ENCODE data around the gene VANGL1.

VANGL1 gene

DNA sequence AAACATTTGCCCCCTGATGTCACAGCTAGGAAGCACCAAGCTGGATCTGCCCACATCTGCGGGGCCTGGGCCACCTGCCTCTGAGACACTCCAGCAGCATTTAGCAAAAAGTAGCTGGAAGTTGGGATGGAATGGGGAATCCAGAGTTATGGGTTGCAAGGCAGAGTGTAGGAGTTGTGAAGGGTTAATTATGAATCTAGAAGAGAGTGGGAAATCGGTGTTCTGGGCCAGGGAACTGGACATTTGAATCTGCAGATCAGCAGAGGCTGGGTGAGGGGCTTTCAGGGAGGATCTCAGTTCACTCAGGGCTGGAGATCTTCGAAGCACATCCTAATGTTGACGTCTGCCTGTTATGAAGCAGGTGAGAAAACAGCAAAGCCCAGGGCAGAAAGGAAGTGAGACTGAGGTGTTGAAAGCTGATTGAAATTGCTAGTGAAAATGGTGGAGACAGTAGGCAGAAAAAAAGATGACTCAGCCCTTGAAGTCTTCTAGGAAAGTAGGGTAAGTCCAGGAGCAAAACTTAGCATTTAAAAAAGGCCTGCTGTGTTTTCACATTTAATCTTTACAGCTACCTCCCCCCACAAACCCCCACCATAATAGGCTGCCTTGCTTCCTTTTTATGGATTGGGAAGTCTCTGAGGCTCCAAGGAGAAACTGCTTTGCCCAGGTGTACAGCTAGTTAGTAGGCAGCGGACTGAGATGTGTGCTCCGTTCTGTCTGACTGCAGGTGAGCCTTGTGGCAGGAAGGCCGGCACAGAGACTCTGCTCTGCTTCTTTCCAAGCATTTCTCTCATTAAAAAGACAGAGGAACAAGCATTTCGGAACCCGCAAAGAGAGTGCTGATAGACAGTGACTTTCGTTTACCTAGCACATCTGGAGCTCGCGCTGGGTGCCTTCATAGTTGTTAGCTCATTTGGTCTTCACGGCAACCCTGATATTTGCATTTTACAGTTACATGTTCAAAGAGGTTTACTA lies 7.2 kb downstream of the VANGL1 start:
- Histone ChIP-seq H3K27me3 (ENCODE audit: insufficient read depth, low read depth) (no peaks in the 10 kb centered on the region), H2AFZ (ENCODE audit: low read depth) (no peak overlapping the region), H3K4me1 (ENCODE audit: low read depth, poor library complexity, severe bottlenecking) (peaks cover 64% of the 10 kb centered on the region), H3K27ac (peak overlapping the region; percentile 88), H3K36me3 (ENCODE audit: insufficient read depth) (no peaks in the 10 kb centered on the region), H3K79me2 (ENCODE audit: insufficient read depth, low read depth) (peaks cover 50% of the 10 kb centered on the region), H4K20me1 (ENCODE audit: insufficient read depth) (no peaks in the 10 kb centered on the region), H3K9ac (peak overlapping the region; percentile 45; the same call in 1 of the 2 replicates), H3K4me3 (IDR thresholded peaks at IDR 0.05; ENCODE audit: insufficient read depth, low read depth, low read length) (no peak overlapping the region), H3K4me2 (peak overlapping the region; percentile 88)
- TF ChIP-seq, protein P1, sequence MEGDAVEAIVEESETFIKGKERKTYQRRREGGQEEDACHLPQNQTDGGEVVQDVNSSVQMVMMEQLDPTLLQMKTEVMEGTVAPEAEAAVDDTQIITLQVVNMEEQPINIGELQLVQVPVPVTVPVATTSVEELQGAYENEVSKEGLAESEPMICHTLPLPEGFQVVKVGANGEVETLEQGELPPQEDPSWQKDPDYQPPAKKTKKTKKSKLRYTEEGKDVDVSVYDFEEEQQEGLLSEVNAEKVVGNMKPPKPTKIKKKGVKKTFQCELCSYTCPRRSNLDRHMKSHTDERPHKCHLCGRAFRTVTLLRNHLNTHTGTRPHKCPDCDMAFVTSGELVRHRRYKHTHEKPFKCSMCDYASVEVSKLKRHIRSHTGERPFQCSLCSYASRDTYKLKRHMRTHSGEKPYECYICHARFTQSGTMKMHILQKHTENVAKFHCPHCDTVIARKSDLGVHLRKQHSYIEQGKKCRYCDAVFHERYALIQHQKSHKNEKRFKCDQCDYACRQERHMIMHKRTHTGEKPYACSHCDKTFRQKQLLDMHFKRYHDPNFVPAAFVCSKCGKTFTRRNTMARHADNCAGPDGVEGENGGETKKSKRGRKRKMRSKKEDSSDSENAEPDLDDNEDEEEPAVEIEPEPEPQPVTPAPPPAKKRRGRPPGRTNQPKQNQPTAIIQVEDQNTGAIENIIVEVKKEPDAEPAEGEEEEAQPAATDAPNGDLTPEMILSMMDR (conservative IDR thresholded peaks at IDR 0.05; ENCODE audit: low read depth, low read length), result no peak

DNA sequence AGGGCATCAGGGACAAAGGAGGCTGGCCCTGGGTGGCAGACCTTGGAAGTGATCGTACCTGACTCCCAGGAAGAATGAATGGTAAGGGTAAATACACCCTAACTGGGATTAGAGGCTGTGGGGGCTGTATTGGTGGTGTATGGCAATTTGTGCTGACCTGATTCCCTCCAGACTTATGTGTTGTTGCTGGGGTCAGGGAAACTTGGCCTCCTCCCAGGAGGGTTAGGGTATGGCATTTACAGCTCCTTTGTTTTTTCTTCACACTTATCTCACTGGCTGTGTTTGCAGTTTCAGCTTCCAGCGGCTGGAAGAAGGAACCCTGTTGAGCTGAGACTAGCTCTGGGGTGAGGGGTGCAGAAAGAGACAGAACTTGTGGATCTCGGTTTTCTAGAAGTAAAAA lies 8.2 kb downstream of the VANGL1 start:
- peak overlapping the region; percentile 45; the same call in 1 of the 2 replicates for H3K9ac ChIP-seq
- TF ChIP-seq, protein P1 (conservative IDR thresholded peaks at IDR 0.05; ENCODE audit: low read depth, low read length), result no peak
- H2AFZ ChIP-seq (ENCODE audit: low read depth), result no peak overlapping the region
- peak overlapping the region; percentile 88 for H3K27ac ChIP-seq
- peaks cover 41% of the 10 kb centered on the region for H3K79me2 ChIP-seq (ENCODE audit: insufficient read depth, low read depth)
- no peak overlapping the region for H3K4me3 ChIP-seq (IDR thresholded peaks at IDR 0.05; ENCODE audit: insufficient read depth, low read depth, low read length)
- peaks cover 54% of the 10 kb centered on the region for H3K4me1 ChIP-seq (ENCODE audit: low read depth, poor library complexity, severe bottlenecking)
- H3K27me3 ChIP-seq (ENCODE audit: insufficient read depth, low read depth), result no peaks in the 10 kb centered on the region
- peak overlapping the region; percentile 88 for H3K4me2 ChIP-seq
- no peaks in the 10 kb centered on the region for H3K36me3 ChIP-seq (ENCODE audit: insufficient read depth)
- H4K20me1 ChIP-seq (ENCODE audit: insufficient read depth), result no peaks in the 10 kb centered on the region

DNA sequence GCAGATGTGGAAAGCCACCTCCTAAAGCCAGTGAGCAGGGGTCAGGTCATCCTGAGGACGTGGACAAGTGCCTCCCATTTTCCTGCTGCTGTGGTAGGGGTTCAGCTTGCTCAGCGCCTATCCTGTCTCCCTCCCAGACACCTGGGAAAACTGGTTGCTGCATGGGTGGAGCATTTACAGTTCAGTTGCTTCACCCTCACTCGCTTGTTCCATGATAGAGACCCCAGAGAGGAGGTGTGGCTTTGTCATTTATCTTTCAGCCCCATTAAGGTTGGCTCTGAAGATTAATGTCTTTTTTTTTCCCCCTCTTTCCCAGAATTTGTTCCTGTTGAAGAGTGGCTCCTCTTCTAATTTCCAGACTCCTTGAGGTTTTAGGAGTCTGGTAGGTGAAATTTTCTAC lies 9.2 kb downstream of the VANGL1 start:
- TF ChIP-seq, protein P1 (conservative IDR thresholded peaks at IDR 0.05; ENCODE audit: low read depth, low read length), result no peak
- no peak overlapping the region for H3K27ac ChIP-seq
- H4K20me1 ChIP-seq (ENCODE audit: insufficient read depth), result no peaks in the 10 kb centered on the region
- H3K36me3 ChIP-seq (ENCODE audit: insufficient read depth), result no peaks in the 10 kb centered on the region
- H3K79me2 ChIP-seq (ENCODE audit: insufficient read depth, low read depth), result peaks cover 31% of the 10 kb centered on the region; the same call in 1 of the 2 replicates
- H2AFZ ChIP-seq (ENCODE audit: low read depth), result no peak overlapping the region
- peak overlapping the region; percentile 88; the same call in 1 of the 2 replicates for H3K4me2 ChIP-seq
- H3K4me1 ChIP-seq (ENCODE audit: low read depth, poor library complexity, severe bottlenecking), result peaks cover 52% of the 10 kb centered on the region
- H3K4me3 ChIP-seq (IDR thresholded peaks at IDR 0.05; ENCODE audit: insufficient read depth, low read depth, low read length), result no peak overlapping the region
- H3K9ac ChIP-seq, result no peak overlapping the region
- no peaks in the 10 kb centered on the region for H3K27me3 ChIP-seq (ENCODE audit: insufficient read depth, low read depth)

DNA sequence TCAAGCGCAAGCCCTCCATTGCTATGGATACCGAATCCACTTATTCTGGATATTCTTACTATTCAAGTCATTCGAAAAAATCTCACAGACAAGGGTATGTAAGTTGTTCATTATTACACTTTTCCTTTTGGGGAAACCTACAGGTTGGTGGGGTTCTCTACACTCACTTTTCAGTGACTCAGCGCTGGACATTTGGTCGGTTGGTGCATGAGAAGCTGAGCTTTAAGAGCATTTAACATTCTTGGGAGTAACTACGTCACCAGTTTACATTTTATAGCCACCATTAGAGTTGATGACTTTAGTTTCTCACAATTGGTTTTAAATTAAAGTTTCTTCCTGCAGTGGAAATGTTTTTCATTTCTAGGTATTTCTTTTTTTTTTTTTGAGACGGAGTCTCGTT lies 9.6 kb downstream of the VANGL1 start:
- Histone ChIP-seq H2AFZ (ENCODE audit: low read depth) (no peak overlapping the region), H3K4me3 (IDR thresholded peaks at IDR 0.05; ENCODE audit: insufficient read depth, low read depth, low read length) (no peak overlapping the region), H3K4me1 (ENCODE audit: low read depth, poor library complexity, severe bottlenecking) (peaks cover 49% of the 10 kb centered on the region), H3K79me2 (ENCODE audit: insufficient read depth, low read depth) (peaks cover 27% of the 10 kb centered on the region; the same call in 1 of the 2 replicates), H3K36me3 (ENCODE audit: insufficient read depth) (no peaks in the 10 kb centered on the region), H4K20me1 (ENCODE audit: insufficient read depth) (no peaks in the 10 kb centered on the region), H3K9ac (no peak overlapping the region), H3K27ac (no peak overlapping the region), H3K4me2 (no peak overlapping the region; the same call in 1 of the 2 replicates), H3K27me3 (ENCODE audit: insufficient read depth, low read depth) (no peaks in the 10 kb centered on the region)
- TF ChIP-seq, protein P1 (conservative IDR thresholded peaks at IDR 0.05; ENCODE audit: low read depth, low read length), result no peak
